IPS-18a (cell line): ENCODE measurements around the gene KIZ.

Experiments used
- H3K27ac ChIP-seq: one replicate; pipeline ENCODE4 v1.5.1; 2013; ENCODE audit warnings: low read length
- H3K27me3 ChIP-seq: one replicate; pipeline ENCODE4 v1.6.1; 2013; ENCODE audit warnings: mild to moderate bottlenecking, low read length; ENCODE audit not compliant: control insufficient read depth, insufficient read depth
- H3K36me3 ChIP-seq: one replicate; pipeline ENCODE4 v1.6.1; 2013; ENCODE audit warnings: low read depth, low read length; ENCODE audit not compliant: control insufficient read depth
- H3K4me1 ChIP-seq: one replicate; pipeline ENCODE4 v1.6.1; 2013; ENCODE audit warnings: low read depth, low read length; ENCODE audit not compliant: control insufficient read depth
- H3K4me3 ChIP-seq: one replicate; pipeline ENCODE4 v1.5.1; 2013; ENCODE audit warnings: low read length
- H3K9ac ChIP-seq: one replicate; pipeline ENCODE4 v1.6.1; 2013; ENCODE audit warnings: mild to moderate bottlenecking, low read length, moderate library complexity
- H3K9me3 ChIP-seq: one replicate; pipeline ENCODE4 v1.6.1; 2013; ENCODE audit warnings: low read depth, low read length; ENCODE audit not compliant: control insufficient read depth

Gene KIZ

DNA sequence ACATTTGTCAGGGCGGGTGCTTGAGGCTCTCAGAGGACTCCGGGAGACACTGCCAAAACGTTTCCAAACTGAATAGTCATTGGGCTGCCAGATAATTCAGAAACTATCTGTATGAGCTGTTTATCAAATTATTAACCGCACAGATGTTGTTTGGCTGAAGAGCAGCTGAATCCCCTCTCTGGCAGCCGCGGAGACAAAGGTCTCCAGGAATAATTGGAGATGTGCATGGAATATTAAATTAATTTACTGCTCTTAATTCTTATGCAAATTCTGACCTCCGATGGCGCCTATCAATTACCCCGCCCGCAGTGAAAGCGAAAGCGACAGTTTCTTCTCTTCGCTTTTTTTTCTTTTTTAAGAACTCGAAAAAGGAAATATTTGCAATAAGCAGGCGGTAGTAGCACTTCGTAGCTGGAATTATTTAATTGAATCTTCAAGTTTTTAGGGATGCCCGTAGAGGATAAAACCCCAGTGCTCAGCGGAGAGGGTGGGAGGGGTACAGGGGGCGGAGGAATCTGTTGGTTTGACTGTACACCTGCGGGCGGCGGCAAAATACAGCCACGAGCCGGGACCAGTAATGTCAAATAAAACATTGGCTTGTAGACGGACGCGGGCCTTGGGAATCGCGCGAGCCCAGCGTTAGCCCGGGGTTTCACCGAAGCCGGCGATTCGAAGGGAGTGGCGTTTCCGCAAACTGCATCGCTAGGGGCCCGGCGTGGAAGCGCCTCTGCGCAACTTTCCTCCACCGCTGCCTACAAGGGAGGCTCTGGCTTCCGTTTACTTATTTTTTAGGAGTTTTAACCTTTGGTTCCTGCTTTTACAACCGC, 25.9 kb upstream of the KIZ start:
- Histone ChIP-seq H3K4me3 (peak overlapping the region; percentile 69), H3K9ac (peak overlapping the region; percentile 65), H3K27ac (no peak overlapping the region), H3K9me3 (no peaks in the 10 kb centered on the region), H3K36me3 (no peaks in the 10 kb centered on the region), H3K27me3 (peaks cover 95% of the 10 kb centered on the region), H3K4me1 (peaks cover 32% of the 10 kb centered on the region)

GRCh38 chr20:21100578-21101452, 25.1 kb upstream of the KIZ start:
- Histone ChIP-seq H3K27ac (no peak overlapping the region), H3K9ac (peak overlapping the region; percentile 65), H3K36me3 (no peaks in the 10 kb centered on the region), H3K9me3 (no peaks in the 10 kb centered on the region), H3K4me1 (peaks cover 33% of the 10 kb centered on the region), H3K27me3 (peaks cover 98% of the 10 kb centered on the region), H3K4me3 (peak overlapping the region; percentile 69)

DNA sequence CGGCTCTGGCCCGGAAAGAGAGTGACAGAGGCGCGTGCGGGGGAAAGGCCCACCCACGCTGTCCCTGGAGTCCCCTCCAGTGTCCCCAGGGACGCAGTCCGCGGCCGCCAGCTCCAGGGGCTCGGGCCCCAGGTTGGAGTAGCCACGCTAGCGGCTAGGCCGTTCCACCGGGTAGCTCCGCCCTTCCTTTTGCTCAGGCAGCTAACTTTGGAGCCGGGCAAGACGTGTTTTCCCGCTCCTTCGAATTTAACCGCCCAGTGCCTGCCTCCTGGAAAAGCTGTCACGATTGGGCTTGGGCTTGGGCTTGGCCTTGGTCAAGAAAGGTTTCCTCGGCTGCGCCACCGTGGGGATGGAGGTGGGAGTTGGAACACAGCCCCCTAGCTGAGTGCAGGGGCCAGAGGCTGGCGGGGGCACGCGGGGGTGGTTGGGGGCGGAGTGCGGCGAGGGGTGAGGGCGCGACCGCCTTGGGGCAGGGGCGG, 24.4 kb upstream of the KIZ start:
- Histone ChIP-seq H3K4me3 (peak overlapping the region; percentile 69), H3K4me1 (peaks cover 35% of the 10 kb centered on the region), H3K9ac (peak overlapping the region; percentile 65), H3K27ac (no peak overlapping the region), H3K36me3 (no peaks in the 10 kb centered on the region), H3K27me3 (peaks cover 100% of the 10 kb centered on the region), H3K9me3 (no peaks in the 10 kb centered on the region)

DNA sequence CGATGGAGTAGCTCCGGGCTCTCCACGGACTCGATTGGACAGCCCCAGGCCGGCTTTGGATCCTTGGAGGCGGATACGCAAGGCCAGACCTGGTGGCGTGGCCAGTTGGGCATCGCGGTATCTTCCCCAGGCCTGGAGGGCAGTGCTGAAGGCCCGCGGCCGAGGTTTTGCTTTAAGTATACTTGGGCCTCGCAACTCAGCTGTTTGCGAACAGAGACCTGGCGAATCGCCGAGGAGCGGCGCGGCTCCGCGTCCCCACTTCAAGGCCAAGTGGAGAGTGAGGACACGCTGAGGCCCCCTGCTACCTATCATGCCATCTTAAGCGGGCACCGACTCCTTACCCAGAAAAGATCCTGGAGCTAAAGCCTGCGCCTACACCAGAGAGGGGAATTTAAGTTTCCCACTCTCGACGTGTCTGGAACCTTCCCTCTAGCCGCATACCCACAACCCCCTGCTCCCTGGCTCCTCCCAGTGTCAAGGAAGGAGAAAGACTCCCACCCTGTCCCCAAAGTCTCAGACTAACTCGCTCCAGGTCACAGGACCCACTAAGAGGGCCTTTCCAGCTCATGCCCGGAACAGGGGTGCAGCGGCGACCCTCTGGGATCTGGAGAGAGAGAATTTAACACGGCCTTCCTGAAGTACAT, 23.8 kb upstream of the KIZ start:
- Histone ChIP-seq H3K4me3 (peak overlapping the region; percentile 69), H3K9ac (peak overlapping the region; percentile 44), H3K36me3 (no peaks in the 10 kb centered on the region), H3K27me3 (peaks cover 100% of the 10 kb centered on the region), H3K9me3 (no peaks in the 10 kb centered on the region), H3K4me1 (peaks cover 41% of the 10 kb centered on the region), H3K27ac (no peak overlapping the region)

DNA sequence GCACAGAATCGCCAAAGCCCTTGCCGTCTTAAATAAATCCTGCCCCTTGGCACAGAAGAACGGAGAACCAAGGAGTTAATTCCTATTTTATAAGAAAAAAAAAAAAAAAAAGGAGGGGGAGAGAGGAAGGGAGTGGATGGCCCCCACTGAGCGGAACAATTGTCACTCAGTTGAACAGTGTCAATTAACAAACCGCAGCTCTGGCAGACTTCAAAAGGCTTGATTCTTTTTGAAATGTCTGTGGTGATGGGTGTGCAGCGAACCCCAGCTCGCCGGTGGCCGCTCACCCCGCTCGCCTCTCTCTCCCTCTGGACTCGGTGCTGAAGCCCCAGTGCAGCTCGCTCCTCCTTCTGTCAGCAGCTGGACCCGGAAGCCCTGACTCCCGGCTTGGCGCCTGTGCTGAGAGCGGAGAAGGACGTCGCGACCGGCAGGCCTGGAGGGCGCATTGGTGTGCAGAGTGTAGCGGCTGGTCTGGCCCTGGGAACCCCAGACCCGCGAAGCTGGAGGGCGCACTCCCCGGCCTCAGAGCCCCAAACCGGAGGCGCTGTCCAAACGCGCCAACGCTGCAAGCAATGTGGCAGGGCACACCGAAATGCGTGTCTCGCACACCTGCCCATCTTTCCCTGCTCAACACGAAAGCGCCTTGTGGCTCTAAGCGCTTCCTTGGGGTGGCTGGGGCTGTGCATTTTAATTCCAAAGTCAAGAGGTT, 23.1 kb upstream of the KIZ start:
- H3K9me3 ChIP-seq: no peaks in the 10 kb centered on the region
- peak overlapping the region; percentile 69 for H3K4me3 ChIP-seq
- no peak overlapping the region for H3K27ac ChIP-seq
- H3K36me3 ChIP-seq: no peaks in the 10 kb centered on the region
- H3K4me1 ChIP-seq: peaks cover 43% of the 10 kb centered on the region
- peaks cover 100% of the 10 kb centered on the region for H3K27me3 ChIP-seq
- H3K9ac ChIP-seq: no peak overlapping the region

DNA sequence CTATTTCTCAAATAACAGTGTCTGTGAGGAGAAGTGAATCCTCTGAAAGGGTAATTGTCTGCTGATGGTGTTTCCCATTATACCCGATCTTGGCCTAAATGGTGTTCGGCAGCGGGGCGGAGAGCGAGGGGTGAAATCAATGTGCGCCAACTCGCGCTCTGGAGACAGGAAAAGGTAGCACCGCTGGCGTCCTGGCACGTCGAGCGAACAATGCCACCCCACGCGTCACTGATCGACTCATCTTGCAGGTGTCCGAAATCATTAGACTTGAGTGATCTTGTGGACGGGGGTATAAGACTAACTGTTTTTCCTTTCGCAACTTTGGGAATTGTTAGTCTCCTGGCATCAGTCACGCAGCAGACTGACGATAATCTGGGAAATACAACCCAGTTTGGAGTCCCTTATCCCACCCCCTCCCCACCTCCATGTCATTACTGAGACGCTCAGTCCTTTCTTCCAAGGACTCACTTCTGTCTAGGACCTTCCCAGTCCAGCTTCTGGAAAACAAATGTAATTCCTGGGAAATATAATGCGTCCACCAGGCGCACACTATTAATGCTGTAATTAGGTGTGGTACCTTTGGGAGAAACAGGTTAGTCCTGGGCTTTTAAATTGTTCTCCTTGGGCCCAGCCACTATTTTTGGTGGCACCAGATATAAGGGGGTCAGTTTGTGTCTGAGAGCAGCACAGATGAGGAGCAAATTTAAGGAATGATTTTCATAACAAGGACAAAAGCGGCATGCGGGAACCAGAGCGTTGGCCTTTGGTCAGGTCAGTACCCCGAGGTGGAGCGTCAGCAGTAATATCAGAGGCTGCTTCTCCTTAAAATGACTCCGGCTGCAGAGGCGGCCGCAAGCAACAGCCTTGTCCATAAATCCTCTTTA, 22.1 kb upstream of the KIZ start:
- Histone ChIP-seq H3K4me3 (peak overlapping the region; percentile 69), H3K27ac (no peak overlapping the region), H3K9me3 (no peaks in the 10 kb centered on the region), H3K27me3 (peaks cover 100% of the 10 kb centered on the region), H3K36me3 (no peaks in the 10 kb centered on the region), H3K9ac (no peak overlapping the region), H3K4me1 (peaks cover 41% of the 10 kb centered on the region)

DNA sequence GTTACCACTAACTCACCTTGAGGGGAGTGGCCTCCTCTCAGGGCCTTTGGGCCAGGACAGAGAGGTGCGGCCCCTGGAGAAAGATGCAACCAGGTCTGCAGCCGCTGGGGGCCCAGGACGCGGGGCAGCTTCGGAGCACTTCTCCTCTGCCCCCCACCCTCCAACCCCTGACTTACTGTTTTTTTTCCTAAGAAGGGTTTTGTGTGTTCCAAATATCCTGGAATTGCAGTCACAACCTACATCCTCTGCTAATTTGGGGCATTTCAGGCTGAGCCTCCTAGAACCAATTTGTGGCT, 21.5 kb upstream of the KIZ start:
- peak overlapping the region; percentile 69 for H3K4me3 ChIP-seq
- H3K27ac ChIP-seq: no peak overlapping the region
- no peak overlapping the region for H3K9ac ChIP-seq
- peaks cover 39% of the 10 kb centered on the region for H3K4me1 ChIP-seq
- no peaks in the 10 kb centered on the region for H3K36me3 ChIP-seq
- H3K27me3 ChIP-seq: peaks cover 100% of the 10 kb centered on the region
- no peaks in the 10 kb centered on the region for H3K9me3 ChIP-seq

- H3K27ac ChIP-seq: no peak overlapping the region
- H3K9me3 ChIP-seq: no peaks in the 10 kb centered on the region
- H3K36me3 ChIP-seq: no peaks in the 10 kb centered on the region
- H3K4me1 ChIP-seq: peaks cover 34% of the 10 kb centered on the region
- peak overlapping the region; percentile 49 for H3K4me3 ChIP-seq
- peaks cover 97% of the 10 kb centered on the region for H3K27me3 ChIP-seq
- no peak overlapping the region for H3K9ac ChIP-seq
Observed at GRCh38 chr20:21104921-21105320, 21.0 kb upstream of the KIZ start.

GRCh38 chr20:21105429-21106170, 20.3 kb upstream of the KIZ start:
- no peak overlapping the region for H3K27ac ChIP-seq
- no peaks in the 10 kb centered on the region for H3K9me3 ChIP-seq
- H3K9ac ChIP-seq: no peak overlapping the region
- peak overlapping the region; percentile 49 for H3K4me3 ChIP-seq
- H3K4me1 ChIP-seq: peaks cover 30% of the 10 kb centered on the region
- H3K27me3 ChIP-seq: peaks cover 90% of the 10 kb centered on the region
- no peaks in the 10 kb centered on the region for H3K36me3 ChIP-seq
